Right lobe of liver (tissue), 4 donors: ENCODE data around the gene INPP5A.

Experiments
- POLR2A ChIP-seq: fragments of 450-650 bp; IDR thresholded peaks from one replicate; pipeline ENCODE4 v1.6.1; 2017; ENCODE audit warnings: antibody characterized with exemption, mild to moderate bottlenecking
- TF ChIP-seq, protein P1 (sequence below), 4 donors: fragments of 200-600 bp in 3 of 4; fragments of 450-650 bp in 1 of 4; IDR thresholded peaks; one replicate each; pipeline versions ENCODE4 v1.5.1 to v1.8.0; 2016 to 2022; ENCODE audit warnings: antibody characterized with exemption in 4 of 4, mild to moderate bottlenecking in 2 of 4
- donor health status: DM: no; HTN: no; CAD: no.
- donor health status: DM: no; HTN: no; CAD: no.
- donor health status: DM: no; HTN: yes; CAD: no.

DNA sequence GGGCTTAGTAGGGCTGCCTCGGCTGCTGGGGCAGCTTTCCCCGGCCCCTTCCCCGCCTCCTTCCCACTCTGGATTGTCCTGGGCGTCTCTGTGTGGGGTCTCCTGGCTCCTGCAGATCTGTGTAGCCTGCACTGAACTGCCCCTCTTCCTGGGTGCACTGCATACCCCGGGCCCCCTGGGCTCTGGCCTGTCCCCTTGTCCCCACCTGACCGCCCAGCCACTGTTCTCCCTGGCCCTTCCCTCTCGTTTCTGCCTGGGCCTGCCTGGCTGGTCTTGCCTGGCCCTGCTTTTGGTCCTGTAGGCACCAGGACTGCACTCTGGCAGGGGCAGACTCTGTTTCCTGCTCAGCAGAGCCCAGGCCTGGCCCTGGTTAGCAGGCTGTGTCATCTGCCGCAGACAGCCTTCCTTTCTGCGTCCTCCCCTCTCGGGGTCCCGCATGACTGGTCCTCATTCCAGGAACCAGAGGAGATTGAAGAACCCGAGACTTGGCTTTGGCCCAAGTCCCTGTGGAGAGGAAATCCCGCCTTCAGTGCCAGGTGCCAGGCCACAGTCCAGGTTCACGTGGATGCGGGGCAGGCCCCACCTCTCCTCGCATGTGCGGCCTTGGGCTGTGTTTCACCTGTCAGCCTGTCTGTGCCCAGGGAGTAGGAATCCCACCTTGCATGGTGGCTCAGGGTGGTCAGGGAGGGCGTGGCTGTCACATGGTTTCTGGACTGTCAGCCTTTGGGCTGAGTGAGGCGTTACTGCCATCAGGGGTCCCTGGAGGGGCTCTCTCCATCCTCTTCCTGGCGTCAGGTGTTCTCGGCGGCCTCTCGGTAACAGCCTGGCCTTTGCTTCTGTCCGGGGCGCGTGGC lies 9.2 kb downstream of the INPP5A start:
- TF ChIP-seq, protein P1, sequence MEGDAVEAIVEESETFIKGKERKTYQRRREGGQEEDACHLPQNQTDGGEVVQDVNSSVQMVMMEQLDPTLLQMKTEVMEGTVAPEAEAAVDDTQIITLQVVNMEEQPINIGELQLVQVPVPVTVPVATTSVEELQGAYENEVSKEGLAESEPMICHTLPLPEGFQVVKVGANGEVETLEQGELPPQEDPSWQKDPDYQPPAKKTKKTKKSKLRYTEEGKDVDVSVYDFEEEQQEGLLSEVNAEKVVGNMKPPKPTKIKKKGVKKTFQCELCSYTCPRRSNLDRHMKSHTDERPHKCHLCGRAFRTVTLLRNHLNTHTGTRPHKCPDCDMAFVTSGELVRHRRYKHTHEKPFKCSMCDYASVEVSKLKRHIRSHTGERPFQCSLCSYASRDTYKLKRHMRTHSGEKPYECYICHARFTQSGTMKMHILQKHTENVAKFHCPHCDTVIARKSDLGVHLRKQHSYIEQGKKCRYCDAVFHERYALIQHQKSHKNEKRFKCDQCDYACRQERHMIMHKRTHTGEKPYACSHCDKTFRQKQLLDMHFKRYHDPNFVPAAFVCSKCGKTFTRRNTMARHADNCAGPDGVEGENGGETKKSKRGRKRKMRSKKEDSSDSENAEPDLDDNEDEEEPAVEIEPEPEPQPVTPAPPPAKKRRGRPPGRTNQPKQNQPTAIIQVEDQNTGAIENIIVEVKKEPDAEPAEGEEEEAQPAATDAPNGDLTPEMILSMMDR (IDR thresholded peaks at IDR 0.05), result no peak
- no peak for TF ChIP-seq POLR2A
